Measurements from ENCODE around the gene TEDC2. TPM values are rescaled to one million over a fixed set of nuclear protein-coding genes. Genes with fewer than 3 reads are reported as not detected.

Gene TEDC2
- total RNA-seq, 1 donor from 2014 or later = 29.1 TPM

- Mint-ChIP-seq H3K27ac (peak overlapping the region; percentile 42), H3K9me3 (no peaks in the 10 kb centered on the region), H3K4me1 (peaks cover 29% of the 10 kb centered on the region), H3K36me3 (no peaks in the 10 kb centered on the region), H3K4me3 (peak overlapping the region; percentile 14), H3K27me3 (ENCODE audit: insufficient read depth, low read depth) (peaks cover 8% of the 10 kb centered on the region)
- H3F3A ChIP-seq (ENCODE audit: low read depth) = no peaks in the 10 kb centered on the region
- peaks cover 14% of the 10 kb centered on the region for H4K20me1 ChIP-seq (ENCODE audit: low read depth)
- no peaks in the 10 kb centered on the region for H3K9me3 ChIP-seq (ENCODE audit: low read depth)
- DNase-seq (ENCODE audit: low spot score) = peak; percentile 52
- H3K79me2 ChIP-seq (ENCODE audit: low read depth) = no peaks in the 10 kb centered on the region
- no peak overlapping the region for H3K27ac ChIP-seq
- TF ChIP-seq EZH2phosphoT487 (IDR thresholded peaks at IDR 0.05) (no peak), EZH2 (IDR thresholded peaks at IDR 0.05) (no peak), CTCF (IDR thresholded peaks at IDR 0.05) (no peak)
- no peak overlapping the region for H3K4me2 ChIP-seq
- H3K9ac ChIP-seq = no peak overlapping the region
- H3K36me3 ChIP-seq = no peaks in the 10 kb centered on the region
- no peaks in the 10 kb centered on the region for H3K27me3 ChIP-seq
- H2AFZ ChIP-seq (replicated peaks) = no peak overlapping the region
- no peaks in the 10 kb centered on the region for H3K4me1 ChIP-seq
- no peak overlapping the region for H3K4me3 ChIP-seq
Measured at GRCh38 chr16:2486645-2487516, 27.0 kb downstream of the TEDC2 start.

- H3K36me3 ChIP-seq = no peaks in the 10 kb centered on the region
- H4K20me1 ChIP-seq (ENCODE audit: low read depth) = peaks cover 12% of the 10 kb centered on the region
- no peaks in the 10 kb centered on the region for H3K79me2 ChIP-seq (ENCODE audit: low read depth)
- peak overlapping the region; percentile 42 for H3K27ac Mint-ChIP-seq
- no peak overlapping the region for H3K4me3 ChIP-seq
- H3K27ac ChIP-seq = no peak overlapping the region
- no peaks in the 10 kb centered on the region for H3F3A ChIP-seq (ENCODE audit: low read depth)
- no peak overlapping the region for H3K9ac ChIP-seq
- H2AFZ ChIP-seq (replicated peaks) = no peak overlapping the region
- no peaks in the 10 kb centered on the region for H3K36me3 Mint-ChIP-seq
- no peak for DNase-seq (ENCODE audit: low spot score)
- no peaks in the 10 kb centered on the region for H3K4me1 ChIP-seq
- H3K27me3 ChIP-seq = no peaks in the 10 kb centered on the region
- no peak overlapping the region for H3K4me2 ChIP-seq
- H3K9me3 Mint-ChIP-seq = no peaks in the 10 kb centered on the region
- TF ChIP-seq EZH2 (IDR thresholded peaks at IDR 0.05) (no peak), CTCF (IDR thresholded peaks at IDR 0.05) (no peak), EZH2phosphoT487 (IDR thresholded peaks at IDR 0.05) (no peak)
- H3K4me1 Mint-ChIP-seq = peaks cover 25% of the 10 kb centered on the region
- peak overlapping the region; percentile 14 for H3K4me3 Mint-ChIP-seq
- H3K9me3 ChIP-seq (ENCODE audit: low read depth) = no peaks in the 10 kb centered on the region
- peaks cover 9% of the 10 kb centered on the region for H3K27me3 Mint-ChIP-seq (ENCODE audit: insufficient read depth, low read depth)
Measured at GRCh38 chr16:2487517-2487842, 27.6 kb downstream of the TEDC2 start.

- TF ChIP-seq EZH2 (IDR thresholded peaks at IDR 0.05) (no peak), CTCF (IDR thresholded peaks at IDR 0.05) (no peak), EZH2phosphoT487 (IDR thresholded peaks at IDR 0.05) (no peak)
- Mint-ChIP-seq H3K27me3 (ENCODE audit: insufficient read depth, low read depth) (peaks cover 10% of the 10 kb centered on the region), H3K36me3 (no peaks in the 10 kb centered on the region), H3K27ac (no peak overlapping the region), H3K4me3 (no peak overlapping the region), H3K9me3 (no peaks in the 10 kb centered on the region), H3K4me1 (peaks cover 25% of the 10 kb centered on the region)
- no peaks in the 10 kb centered on the region for H3K27me3 ChIP-seq
- no peaks in the 10 kb centered on the region for H3K9me3 ChIP-seq (ENCODE audit: low read depth)
- peaks cover 7% of the 10 kb centered on the region for H4K20me1 ChIP-seq (ENCODE audit: low read depth)
- peak overlapping the region; percentile 32 for H3K9ac ChIP-seq
- H3F3A ChIP-seq (ENCODE audit: low read depth) = no peaks in the 10 kb centered on the region
- no peak overlapping the region for H3K4me2 ChIP-seq
- H3K79me2 ChIP-seq (ENCODE audit: low read depth) = no peaks in the 10 kb centered on the region
- no peaks in the 10 kb centered on the region for H3K4me1 ChIP-seq
- no peak overlapping the region for H3K4me3 ChIP-seq
- H3K27ac ChIP-seq = no peak overlapping the region
- no peaks in the 10 kb centered on the region for H3K36me3 ChIP-seq
- no peak for DNase-seq (ENCODE audit: low spot score)
- no peak overlapping the region for H2AFZ ChIP-seq (replicated peaks)
Measured at GRCh38 chr16:2487903-2488531, 28.1 kb downstream of the TEDC2 start.

All from neural progenitor cell (in vitro differentiated cells).